CD4-positive, CD25-positive, alpha-beta regulatory T cell (primary cell): Measurements from ENCODE around the gene ANKRD31. TPM values are rescaled to one million over a fixed set of nuclear protein-coding genes. Genes with fewer than 3 reads are reported as not detected.
"Not testable (repeated sequence)": the region's sequence is repeated elsewhere in the genome, so short reads cannot be mapped to it uniquely, and the experiment has no call there.

Experiments
- ATAC-seq, 2 donors: fragments of 150-1000 bp; cut with Tn5 transposase; one replicate each; pipeline ENCODE4 v1.10.0; 2021; ENCODE audit warnings: low read depth in 2 of 2, moderate number of reproducible peaks in 2 of 2, moderate library complexity in 1 of 2
- DNase-seq, 3 donors: peaks; one replicate each; pipeline versions ENCODE4 v3.0.0 to v3.0.0-alpha.2; 2012 to 2022; ENCODE audit warnings: mixed read lengths in 1 of 3
- H3K27ac ChIP-seq: one replicate; pipeline ENCODE4 v1.7.0; 2013; ENCODE audit warnings: mild to moderate bottlenecking, low read length; ENCODE audit not compliant: insufficient read depth, poor library complexity, severe bottlenecking
- H3K27me3 ChIP-seq: one replicate; pipeline ENCODE4 v1.7.0; 2013; ENCODE audit warnings: low read length; ENCODE audit not compliant: control insufficient read depth, insufficient read depth
- H3K36me3 ChIP-seq: one replicate; pipeline ENCODE4 v1.7.0; 2013; ENCODE audit warnings: mild to moderate bottlenecking, low read length, moderate library complexity; ENCODE audit not compliant: control insufficient read depth, insufficient read depth
- H3K4me1 ChIP-seq: 2 replicates; pipeline ENCODE4 v1.7.0; 2013; ENCODE audit warnings: mild to moderate bottlenecking, low read length; ENCODE audit not compliant: insufficient read depth, control insufficient read depth, poor library complexity, severe bottlenecking
- H3K4me3 ChIP-seq: one replicate; pipeline ENCODE4 v1.7.0; 2013; ENCODE audit warnings: low read depth, mild to moderate bottlenecking, low read length, moderate library complexity
- H3K9me3 ChIP-seq, 2 experiments: 1 replicate in 1 of 2; 2 replicates in 1 of 2; pipeline ENCODE4 v1.7.0; 2013; ENCODE audit warnings: low read length in 2 of 2, mild to moderate bottlenecking in 1 of 2, moderate library complexity in 1 of 2; ENCODE audit not compliant: control insufficient read depth in 2 of 2
- H3K27ac Mint-ChIP-seq, 3 donors: one replicate each; pipeline ENCODE4 v1.8.0; 2020 to 2022; ENCODE audit warnings: mild to moderate bottlenecking in 3 of 3, mixed read lengths in 3 of 3, moderate library complexity in 2 of 3
- H3K27me3 Mint-ChIP-seq: one replicate; pipeline ENCODE4 v1.8.0; 2022; ENCODE audit warnings: mild to moderate bottlenecking, mixed read lengths
- H3K36me3 Mint-ChIP-seq: one replicate; pipeline ENCODE4 v1.8.0; 2020; ENCODE audit warnings: mixed read lengths
- H3K4me1 Mint-ChIP-seq, 4 donors: one replicate each; pipeline ENCODE4 v1.8.0; 2020 to 2022; ENCODE audit warnings: mixed read lengths in 4 of 4, mild to moderate bottlenecking in 1 of 4
- H3K4me3 Mint-ChIP-seq, 4 donors: one replicate each; pipeline ENCODE4 v1.8.0; 2020 to 2022; ENCODE audit warnings: mild to moderate bottlenecking in 4 of 4, mixed read lengths in 4 of 4, moderate library complexity in 3 of 4
- H3K9me3 Mint-ChIP-seq, 7 donors: one replicate each; pipeline ENCODE4 v1.8.0; 2020 to 2022; ENCODE audit warnings: mixed read lengths in 7 of 7, mild to moderate bottlenecking in 3 of 7, moderate library complexity in 2 of 7
- polyA plus RNA-seq, 4 donors: library from polyadenylated mRNA; unstranded; fragments of 300-500 nt; fragmentation: Illumina TruSeq; gene quantifications; one replicate each; pipeline ENCODE4 v1.2.3, GENCODE V29; 2021
- total RNA-seq: library from RNA; stranded (reverse); gene quantifications from one replicate; pipeline ENCODE4 v1.2.3, GENCODE V29; 2022

The ANKRD31 gene
- total and polyA plus RNA-seq, 5 donors from 2014 or later: 0.48 to 0.65 (median 0.51) TPM

DNA sequence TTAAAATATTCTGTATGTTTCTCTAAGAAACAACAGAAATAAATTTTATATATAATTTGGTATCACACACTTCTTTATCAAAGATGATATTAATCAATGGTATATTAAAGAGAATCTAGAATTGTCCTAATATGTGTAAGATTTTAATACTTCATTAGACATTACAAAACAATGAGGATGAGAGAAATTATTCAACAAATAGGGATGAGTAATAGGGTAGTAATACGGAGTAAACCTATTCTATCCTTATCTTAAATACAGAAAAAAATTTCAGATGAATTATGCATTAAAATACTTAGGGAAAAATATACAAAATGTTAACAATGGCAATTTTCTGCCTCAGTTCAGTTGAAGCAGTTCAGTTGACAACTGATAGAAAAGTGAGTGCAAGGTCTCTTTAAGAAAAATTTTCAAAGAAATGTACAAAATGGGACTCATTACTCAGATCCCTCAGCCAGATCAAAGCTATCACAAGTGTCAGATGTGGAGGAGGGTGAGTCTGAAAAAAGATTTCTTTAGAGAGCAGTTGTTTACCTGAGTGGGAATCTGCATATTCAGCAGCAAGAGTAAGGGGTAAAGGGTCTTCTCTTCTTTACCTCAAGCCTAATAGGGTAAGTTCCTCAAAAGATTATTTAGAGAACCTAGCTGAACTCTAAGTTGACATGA lies 127.6 kb downstream of the ANKRD31 start:
- Mint-ChIP-seq H3K4me1 (peaks cover 24 to 73% (median 36%) of the 10 kb centered on the region in 4 donors), H3K36me3 (no peaks in the 10 kb centered on the region), H3K27ac (peak overlapping the region; percentile 92 to 99 (median 94)), H3K9me3 (no peaks in the 10 kb centered on the region), H3K4me3 (peak overlapping the region; percentile 23 to 80 (median 54)), H3K27me3 (peaks cover 4% of the 10 kb centered on the region)
- H3K4me3 ChIP-seq: peak overlapping the region; percentile 65
- peak overlapping the region; percentile 45 for H3K27ac ChIP-seq
- ATAC-seq (peak; percentile 42 to 53), DNase-seq (peak in 2 of 3 donors; percentile 16 to 40)
- no peaks in the 10 kb centered on the region for H3K36me3 ChIP-seq
- H3K27me3 ChIP-seq: no peaks in the 10 kb centered on the region
- no peaks in the 10 kb centered on the region for H3K4me1 ChIP-seq
- no peaks in the 10 kb centered on the region for H3K9me3 ChIP-seq

DNA sequence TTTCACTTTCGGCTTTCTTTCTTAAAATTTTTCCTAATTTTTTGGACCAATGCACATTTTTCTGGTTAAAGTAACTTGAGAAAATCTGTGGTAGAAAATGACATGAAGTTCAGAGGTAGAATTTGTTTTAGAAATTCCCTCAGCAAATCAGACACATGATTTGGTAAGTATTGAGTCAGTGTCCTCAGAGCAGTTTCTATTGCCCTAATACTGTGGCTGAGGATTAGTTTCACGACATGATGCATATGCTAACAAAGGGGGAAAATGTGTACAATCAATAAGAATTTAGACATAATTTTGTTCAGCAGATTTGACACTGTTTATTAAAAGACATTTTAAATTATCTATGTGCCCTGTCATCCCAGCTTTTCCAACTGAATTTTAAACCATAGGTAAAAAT lies 128.2 kb downstream of the ANKRD31 start:
- Mint-ChIP-seq H3K4me1 (peaks cover 24 to 76% (median 36%) of the 10 kb centered on the region in 4 donors), H3K36me3 (no peaks in the 10 kb centered on the region), H3K27ac (peak overlapping the region in 2 of 3 donors; percentile 26 to 35), H3K27me3 (peaks cover 4% of the 10 kb centered on the region), H3K9me3 (no peaks in the 10 kb centered on the region), H3K4me3 (peak overlapping the region in 1 of 4 donors; percentile 21)
- ATAC-seq (no peak), DNase-seq (no peak)
- no peak overlapping the region for H3K27ac ChIP-seq
- no peaks in the 10 kb centered on the region for H3K9me3 ChIP-seq
- no peaks in the 10 kb centered on the region for H3K4me1 ChIP-seq
- H3K4me3 ChIP-seq: no peak overlapping the region
- H3K27me3 ChIP-seq: no peaks in the 10 kb centered on the region
- H3K36me3 ChIP-seq: no peaks in the 10 kb centered on the region

DNA sequence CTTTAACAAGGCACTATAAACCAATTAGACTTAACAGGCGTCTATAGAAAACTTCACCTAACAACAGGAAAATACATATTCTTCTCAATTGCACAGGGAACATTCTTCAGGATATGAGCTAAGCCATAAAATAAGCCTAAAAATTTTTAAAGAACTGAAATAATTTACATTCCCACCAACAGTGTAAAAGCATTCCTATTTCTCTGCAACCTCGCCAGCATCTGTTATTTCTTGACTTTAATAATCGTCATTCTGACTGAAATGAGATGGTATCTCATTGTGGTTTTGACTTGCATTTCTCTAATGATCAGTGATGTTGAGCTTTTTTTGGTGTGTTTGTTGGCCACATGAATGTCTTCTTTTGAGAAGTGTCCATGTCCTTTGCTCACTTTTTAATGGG lies 140.7 kb downstream of the ANKRD31 start:
- peaks cover 12 to 46% (median 22%) of the 10 kb centered on the region in 4 donors for H3K4me1 Mint-ChIP-seq

DNA sequence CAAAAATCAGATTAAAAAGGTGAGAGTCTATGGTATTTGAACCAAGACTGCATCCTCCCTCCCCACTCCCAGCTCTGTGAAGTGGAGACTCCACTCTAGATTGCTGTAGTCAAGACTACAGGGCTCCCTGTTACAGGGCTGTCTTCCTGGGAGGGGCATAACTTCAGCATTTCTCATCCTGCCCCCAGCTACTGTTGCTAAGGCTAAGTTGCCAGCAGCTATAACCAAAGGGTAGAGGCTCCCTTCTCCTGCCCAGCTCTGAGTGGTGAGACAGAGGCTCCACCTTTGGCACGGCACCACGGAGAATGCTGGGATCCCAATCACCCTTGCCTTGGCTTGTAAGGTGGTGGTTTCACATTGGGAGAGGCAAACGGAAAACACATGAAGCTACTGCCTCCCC lies 145.1 kb downstream of the ANKRD31 start:
- Mint-ChIP-seq H3K27ac (no peak overlapping the region), H3K9me3 (peaks cover 0 to 1% (median 0%) of the 10 kb centered on the region in 7 donors), H3K36me3 (no peaks in the 10 kb centered on the region), H3K4me3 (no peak overlapping the region), H3K27me3 (peaks cover 4% of the 10 kb centered on the region), H3K4me1 (peaks cover 26 to 72% (median 38%) of the 10 kb centered on the region in 4 donors)
- ATAC-seq (peak in 1 of 2 donors; percentile 26), DNase-seq (no peak)
- no peak overlapping the region for H3K27ac ChIP-seq
- H3K36me3 ChIP-seq: no peaks in the 10 kb centered on the region
- H3K27me3 ChIP-seq: no peaks in the 10 kb centered on the region
- H3K4me3 ChIP-seq: no peak overlapping the region
- no peaks in the 10 kb centered on the region for H3K9me3 ChIP-seq
- peaks cover 16% of the 10 kb centered on the region for H3K4me1 ChIP-seq

More for the DNA sequence above, 140.7 kb downstream of the ANKRD31 start:
- H3K36me3 Mint-ChIP-seq, H3K9me3 Mint-ChIP-seq, H3K27me3 ChIP-seq, H3K36me3 ChIP-seq, H3K27ac ChIP-seq, H3K27me3 Mint-ChIP-seq, ATAC-seq, H3K9me3 ChIP-seq, H3K4me1 ChIP-seq: not testable (repeated sequence)
- peak overlapping the region; percentile 7 to 79 (median 9) for H3K27ac Mint-ChIP-seq
- H3K4me3 Mint-ChIP-seq: peak overlapping the region in 2 of 4 donors; percentile 3 to 11
- H3K4me3 ChIP-seq: peak overlapping the region; percentile 56
- DNase-seq: peak in 1 of 3 donors; percentile 36

DNA sequence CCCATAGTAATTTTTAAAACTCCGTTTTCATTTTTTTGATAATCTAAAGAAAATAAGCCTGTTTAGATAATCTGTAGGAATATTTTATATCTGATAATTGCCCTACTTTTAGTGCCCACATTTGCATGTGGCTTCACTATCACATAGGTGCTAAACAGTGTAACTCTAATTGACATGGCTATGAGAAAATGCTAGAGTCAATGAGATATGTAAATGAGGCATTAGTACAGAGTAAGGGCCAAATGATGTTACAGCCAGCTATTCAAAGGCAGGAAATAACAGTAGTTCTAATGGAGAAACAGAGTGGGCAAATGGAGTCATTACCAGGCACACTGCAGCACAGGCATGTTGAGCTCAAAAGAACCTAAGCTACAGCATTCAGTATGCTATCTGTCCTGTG lies 147.0 kb downstream of the ANKRD31 start:
- Mint-ChIP-seq H3K9me3 (no peaks in the 10 kb centered on the region), H3K27ac (peak overlapping the region in 2 of 3 donors; percentile 17 to 32), H3K36me3 (no peaks in the 10 kb centered on the region), H3K4me3 (peak overlapping the region in 1 of 4 donors; percentile 11), H3K27me3 (peaks cover 4% of the 10 kb centered on the region), H3K4me1 (peaks cover 14 to 55% (median 27%) of the 10 kb centered on the region in 4 donors)
- no peak overlapping the region for H3K4me3 ChIP-seq
- peaks cover 11% of the 10 kb centered on the region for H3K4me1 ChIP-seq
- H3K27ac ChIP-seq: no peak overlapping the region
- no peak for DNase-seq
- ATAC-seq: peak in 1 of 2 donors; percentile 40
- H3K27me3 ChIP-seq: no peaks in the 10 kb centered on the region
- no peaks in the 10 kb centered on the region for H3K36me3 ChIP-seq
- no peaks in the 10 kb centered on the region for H3K9me3 ChIP-seq

DNA sequence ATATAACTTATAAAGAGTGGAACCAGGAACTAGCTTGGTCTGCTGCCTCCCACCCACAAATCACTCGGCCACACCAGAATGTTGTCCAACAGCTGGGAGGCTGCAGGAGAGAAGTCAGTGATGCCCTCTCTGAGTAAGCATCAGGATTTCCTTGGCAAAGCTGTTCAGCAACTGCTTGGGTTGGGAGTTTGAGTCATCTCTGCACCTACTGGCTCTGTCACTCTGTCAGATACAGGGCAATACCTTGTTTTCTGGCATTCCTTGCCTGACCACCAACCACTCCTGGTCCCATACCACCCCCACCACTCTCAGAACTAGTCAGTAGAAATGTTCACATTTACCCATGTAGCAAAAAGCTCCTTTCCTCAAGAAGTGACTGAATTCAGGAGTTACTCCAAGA lies 147.5 kb downstream of the ANKRD31 start:
- no peak overlapping the region for H3K4me3 ChIP-seq
- H3K27ac Mint-ChIP-seq: no peak overlapping the region
- peaks cover 4% of the 10 kb centered on the region for H3K27me3 Mint-ChIP-seq
- H3K4me3 Mint-ChIP-seq: peak overlapping the region in 1 of 4 donors; percentile 45
- ATAC-seq (no peak), DNase-seq (no peak)
- H3K9me3 Mint-ChIP-seq: no peaks in the 10 kb centered on the region
- no peaks in the 10 kb centered on the region for H3K27me3 ChIP-seq
- H3K36me3 ChIP-seq: no peaks in the 10 kb centered on the region
- peaks cover 10 to 52% (median 25%) of the 10 kb centered on the region in 4 donors for H3K4me1 Mint-ChIP-seq
- peaks cover 11% of the 10 kb centered on the region for H3K4me1 ChIP-seq
- H3K36me3 Mint-ChIP-seq: no peaks in the 10 kb centered on the region
- H3K27ac ChIP-seq: no peak overlapping the region
- no peaks in the 10 kb centered on the region for H3K9me3 ChIP-seq

- Mint-ChIP-seq H3K4me1 (peaks cover 10 to 48% (median 25%) of the 10 kb centered on the region in 4 donors), H3K4me3 (no peak overlapping the region), H3K27me3 (peaks cover 4% of the 10 kb centered on the region), H3K9me3 (no peaks in the 10 kb centered on the region), H3K27ac (peak overlapping the region in 1 of 3 donors; percentile 15), H3K36me3 (no peaks in the 10 kb centered on the region)
- Histone ChIP-seq H3K4me3 (no peak overlapping the region), H3K36me3 (no peaks in the 10 kb centered on the region), H3K27ac (no peak overlapping the region), H3K9me3 (no peaks in the 10 kb centered on the region), H3K4me1 (peaks cover 11% of the 10 kb centered on the region), H3K27me3 (no peaks in the 10 kb centered on the region)
- ATAC-seq (no peak), DNase-seq (no peak)
These were observed 148.0 kb downstream of the ANKRD31 start for GRCh38 chr5:75088648-75089047.

DNA sequence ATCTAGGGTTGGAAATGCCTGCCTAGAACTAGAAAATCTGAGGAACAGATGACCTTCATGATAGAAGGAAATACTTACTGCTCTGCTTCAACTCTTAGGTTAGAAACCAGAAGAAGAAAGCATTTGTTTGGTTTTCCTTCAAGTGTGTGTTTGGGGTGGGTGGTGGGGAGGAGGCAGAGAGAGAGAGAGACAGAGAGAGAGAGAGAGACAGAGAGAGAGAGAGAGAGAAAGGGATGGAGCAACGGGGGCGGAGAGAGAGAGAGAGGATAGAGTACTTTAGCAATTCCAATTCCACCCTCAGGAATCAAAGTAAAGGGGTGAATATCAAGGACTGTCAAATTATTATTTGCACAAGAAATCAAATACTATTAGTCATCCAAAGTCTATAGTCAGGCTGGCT lies 155.2 kb downstream of the ANKRD31 start:
- H3K4me3 ChIP-seq: no peak overlapping the region
- no peaks in the 10 kb centered on the region for H3K36me3 ChIP-seq
- no peak for DNase-seq
- Mint-ChIP-seq H3K27me3 (no peaks in the 10 kb centered on the region), H3K4me3 (no peak overlapping the region), H3K36me3 (no peaks in the 10 kb centered on the region), H3K9me3 (no peaks in the 10 kb centered on the region), H3K4me1 (peaks cover 15 to 46% (median 27%) of the 10 kb centered on the region in 4 donors), H3K27ac (peak overlapping the region in 2 of 3 donors; percentile 69 to 90)
- H3K4me1 ChIP-seq: peaks cover 27% of the 10 kb centered on the region
- ATAC-seq: no peak
- H3K9me3 ChIP-seq: no peaks in the 10 kb centered on the region
- no peaks in the 10 kb centered on the region for H3K27me3 ChIP-seq
- no peak overlapping the region for H3K27ac ChIP-seq
